GM19397 (cell line): ENCODE data around the gene WDR83.
"Not testable (repeated sequence)": the region's sequence is repeated elsewhere in the genome, so short reads cannot be mapped to it uniquely, and the experiment has no call there.

Experiments used
- ATAC-seq: cut with Tn5 transposase; IDR thresholded peaks from one replicate; pipeline ENCODE4 v1.9.1; 2021; ENCODE audit warnings: mild to moderate bottlenecking, moderate library complexity; ENCODE audit not compliant: unreplicated experiment

The WDR83 gene

DNA sequence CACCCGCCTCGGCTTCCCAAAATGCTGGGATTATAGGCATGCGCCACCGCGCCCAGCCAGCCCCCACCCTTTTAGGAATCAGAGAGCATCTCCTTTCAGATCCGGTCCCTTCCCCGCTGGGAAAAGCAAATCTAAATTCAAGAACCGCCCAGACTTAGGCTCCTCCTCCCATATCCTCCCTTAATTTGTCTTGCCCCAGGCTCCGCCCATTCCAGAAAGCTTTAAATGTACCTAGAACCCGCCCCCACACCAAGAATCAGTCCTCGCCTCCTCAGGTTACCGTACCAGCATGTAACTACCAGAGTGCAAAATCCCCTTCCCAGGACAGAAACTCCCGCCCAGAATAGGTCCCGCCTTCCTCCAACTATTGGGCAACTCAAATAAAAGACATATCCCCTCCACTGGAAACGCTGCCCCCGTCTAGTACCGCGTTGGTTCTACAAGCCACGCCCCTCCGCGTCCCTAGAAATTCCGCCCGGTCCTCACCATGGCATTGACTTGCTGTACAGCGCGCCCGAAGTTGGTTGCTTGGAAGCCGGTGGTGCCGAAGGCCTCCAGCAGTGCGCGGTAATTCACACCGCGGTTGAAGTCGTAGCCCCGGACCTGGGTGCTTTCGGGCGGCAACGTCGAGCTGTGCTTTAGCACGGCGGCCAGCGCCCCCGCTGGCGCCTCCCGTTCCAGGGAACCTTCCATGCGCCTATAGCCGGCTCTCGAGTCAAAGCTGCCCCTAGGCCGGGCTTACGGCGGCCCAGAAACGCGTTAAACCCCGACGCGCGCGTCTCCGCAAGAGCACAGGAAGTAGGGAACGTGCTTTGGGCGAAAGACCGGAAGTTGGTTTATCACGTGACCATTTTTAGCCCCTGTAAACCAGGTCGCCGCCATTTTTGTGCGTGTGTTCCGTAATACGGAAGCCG is 14.7 kb downstream of the WDR83 start, which contains the start of gene DHPS:
Gene DHPS, minus strand, starts transcription at position 807 of the 914 bp plus-strand sequence. Its CDS starts 114 bp downstream, at position 693.
- ATAC-seq, result peak; percentile 67

DNA sequence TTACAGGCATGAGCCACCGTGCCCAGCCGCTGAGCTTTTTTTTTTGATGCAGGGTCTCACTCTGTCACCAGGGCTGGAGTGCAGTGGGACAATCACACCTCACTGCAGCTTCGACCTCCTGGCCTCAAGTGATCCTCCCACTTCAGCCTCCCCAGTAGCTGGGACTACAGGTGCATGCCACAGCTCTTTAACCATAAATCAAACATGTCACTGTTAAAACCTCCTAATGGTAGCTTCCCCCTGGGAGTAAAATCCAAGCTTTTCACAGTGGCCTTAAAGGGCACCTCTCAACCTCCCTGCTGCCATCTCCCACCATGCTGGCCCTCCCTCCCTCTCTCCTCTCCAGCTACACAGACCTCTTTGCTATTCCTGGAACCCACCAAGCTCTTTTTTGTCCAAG is 19.2 kb downstream of the WDR83 start:
- no peak for ATAC-seq

DNA sequence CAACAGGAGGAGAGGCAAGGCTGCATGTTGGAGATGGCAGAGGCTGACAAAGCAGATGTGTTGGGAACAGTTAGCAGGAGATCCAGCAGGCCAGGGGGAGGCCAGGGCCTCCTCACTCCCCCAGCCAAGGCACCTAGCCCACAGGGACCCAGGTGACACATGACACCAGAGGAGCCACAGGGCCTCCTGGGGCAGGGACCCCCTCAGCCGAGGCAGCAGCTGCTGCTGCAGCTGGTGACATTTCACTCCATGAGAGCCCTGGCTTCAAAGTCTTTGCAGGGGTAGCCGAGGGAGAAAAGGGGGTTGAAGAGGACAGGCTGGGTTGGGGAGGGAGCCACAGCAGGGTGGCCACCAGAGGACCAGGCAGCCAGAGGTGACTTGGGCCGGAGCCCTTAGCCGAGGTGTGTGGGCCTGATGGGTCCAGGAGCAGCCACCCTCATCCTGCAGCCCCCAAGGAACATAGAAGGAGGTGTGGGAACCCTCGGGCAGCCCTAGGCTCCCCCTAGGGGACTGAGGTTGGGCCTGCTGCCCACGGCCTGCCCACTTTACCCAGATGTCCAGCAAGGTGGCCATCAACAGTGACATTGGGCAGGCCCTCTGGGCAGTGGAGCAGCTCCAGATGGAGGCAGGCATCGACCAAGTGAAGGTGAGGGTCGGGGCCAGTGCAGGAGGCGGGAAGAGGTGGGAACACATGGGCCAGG is 21.0 kb downstream of the WDR83 start, which contains the start of gene GNG14:
Gene GNG14, plus strand, starts transcription at position 503 of the 701 bp plus-strand sequence. Its CDS starts 51 bp downstream, at position 554.
- ATAC-seq, result no peak

DNA sequence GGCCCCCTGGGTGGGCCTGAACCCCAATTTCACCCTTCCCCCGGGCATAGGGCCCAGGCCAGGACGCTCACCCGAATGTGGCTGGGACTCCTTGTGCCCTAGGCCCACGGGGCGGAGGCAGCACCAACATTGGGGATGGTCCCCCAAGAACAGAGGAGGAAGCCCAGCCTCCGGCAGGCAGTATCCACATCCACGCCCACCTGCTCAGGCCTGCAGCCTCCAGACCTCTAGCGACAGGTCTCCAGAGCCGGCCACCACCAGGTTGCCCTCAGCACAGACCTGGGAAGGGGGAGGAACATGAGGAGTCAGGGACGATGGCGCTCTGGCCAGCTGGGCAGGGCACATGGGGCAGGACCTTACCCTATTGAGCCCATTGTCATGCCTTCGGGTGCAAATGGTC is 22.4 kb downstream of the WDR83 start:
- no peak for ATAC-seq

DNA sequence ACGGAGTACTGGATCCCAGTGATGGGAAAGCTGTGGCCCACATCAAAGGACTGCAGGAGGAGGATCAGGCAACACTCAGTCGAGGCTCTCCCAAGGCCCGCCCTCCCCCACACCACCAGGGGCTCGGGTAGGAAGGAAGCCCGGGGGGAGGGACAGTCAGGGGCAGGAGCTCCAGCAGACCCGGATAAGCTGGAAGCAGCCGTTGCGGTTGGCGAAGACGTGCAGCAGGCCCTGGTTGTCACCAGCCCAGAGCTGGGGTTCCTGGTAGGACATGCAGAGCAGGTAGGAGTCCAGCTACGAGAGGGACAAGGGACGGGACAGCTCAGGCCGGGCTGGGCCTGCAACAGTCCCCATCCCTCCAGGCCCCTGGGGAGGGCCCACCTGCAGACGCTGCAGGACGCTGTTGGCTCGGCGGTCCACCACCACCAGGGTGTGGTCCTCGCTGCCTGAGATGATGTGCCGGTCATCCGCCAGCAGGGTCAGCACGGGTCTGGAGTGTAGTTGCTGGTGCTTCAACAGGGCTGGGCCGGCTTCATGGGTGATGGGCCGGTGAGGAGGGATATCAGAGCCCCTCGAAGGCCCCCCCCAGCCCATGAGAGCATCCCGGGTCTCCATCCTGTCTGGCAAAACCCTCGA is 23.1 kb downstream of the WDR83 start:
- ATAC-seq, result no peak

DNA sequence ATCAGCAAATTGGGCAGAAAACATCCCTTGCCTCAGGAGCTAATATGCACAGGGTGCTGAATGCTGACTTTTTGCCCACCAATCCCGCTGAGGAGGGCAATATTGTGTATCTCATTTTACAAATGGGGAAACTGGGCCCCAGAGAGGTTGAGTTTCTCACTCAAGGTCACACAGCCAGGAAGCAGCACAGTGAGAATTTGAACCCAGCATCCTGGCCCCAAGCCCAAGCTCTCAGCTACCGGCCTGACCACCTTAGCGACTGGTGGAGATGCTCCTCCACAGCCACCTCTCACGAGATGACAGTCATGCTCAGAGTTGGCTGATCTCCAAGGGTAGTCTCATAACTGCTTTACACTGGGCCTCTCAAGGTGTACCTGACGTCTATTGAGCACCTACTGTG is 26.4 kb downstream of the WDR83 start:
- ATAC-seq, result no peak

DNA sequence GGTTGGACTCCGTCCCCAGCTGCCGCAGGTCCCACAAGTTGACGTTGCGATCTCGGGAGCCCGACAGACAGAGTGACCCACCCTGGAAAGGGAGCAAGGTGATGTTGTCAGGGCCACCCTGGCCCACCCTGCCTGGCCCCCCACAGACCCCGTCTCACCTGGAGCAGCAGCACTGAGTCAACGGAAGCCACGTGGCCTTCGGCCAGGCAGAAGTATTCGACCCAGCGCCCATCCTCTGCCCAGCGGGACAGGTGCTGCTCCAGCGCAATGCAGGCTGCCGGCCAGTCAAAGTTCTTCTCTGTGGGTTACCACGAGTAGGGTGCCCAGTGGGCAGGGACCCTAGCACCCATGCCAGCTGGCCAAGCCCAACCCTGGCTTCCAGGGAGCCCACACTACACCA is 28.0 kb downstream of the WDR83 start:
- ATAC-seq, result no peak

DNA sequence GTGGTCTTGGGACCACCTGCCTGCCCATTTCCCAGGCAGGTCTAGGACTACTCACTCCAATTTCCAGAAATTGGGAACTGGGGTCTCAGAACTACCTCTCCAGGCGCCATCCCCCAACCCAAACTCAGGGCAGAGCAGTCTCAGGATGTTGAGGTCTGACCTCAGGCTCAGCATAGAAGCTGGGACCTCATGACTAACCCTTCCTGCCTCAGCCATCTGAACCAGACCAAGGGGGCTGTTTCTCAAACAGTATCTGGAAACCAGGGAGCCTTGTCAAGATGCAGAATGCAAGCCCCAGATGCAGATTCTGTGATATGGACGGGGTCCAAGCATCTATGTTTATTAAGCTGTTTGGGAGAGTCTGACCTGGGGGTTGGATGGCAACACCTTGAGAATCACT is 28.5 kb downstream of the WDR83 start:
- ATAC-seq, result no peak

DNA sequence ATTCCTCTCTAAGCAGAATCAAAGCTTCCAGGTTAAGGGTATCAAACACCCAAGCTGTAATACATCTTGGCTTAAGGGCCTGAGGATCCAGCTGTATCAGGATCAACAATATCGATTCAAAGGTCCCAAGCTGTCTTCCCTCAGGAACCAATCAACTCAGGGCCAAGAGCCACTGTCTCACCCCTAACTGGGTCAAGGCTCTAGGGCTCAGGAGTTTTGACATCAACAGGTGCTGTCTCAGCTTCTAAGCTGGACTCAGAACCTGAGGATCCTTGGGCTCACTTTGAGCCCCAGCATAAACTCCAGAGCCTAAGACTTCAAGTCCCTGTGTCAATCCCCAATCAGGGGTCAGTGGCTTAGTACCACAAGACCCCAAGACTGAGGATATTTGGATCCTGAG is 28.9 kb downstream of the WDR83 start:
- no peak for ATAC-seq

DNA sequence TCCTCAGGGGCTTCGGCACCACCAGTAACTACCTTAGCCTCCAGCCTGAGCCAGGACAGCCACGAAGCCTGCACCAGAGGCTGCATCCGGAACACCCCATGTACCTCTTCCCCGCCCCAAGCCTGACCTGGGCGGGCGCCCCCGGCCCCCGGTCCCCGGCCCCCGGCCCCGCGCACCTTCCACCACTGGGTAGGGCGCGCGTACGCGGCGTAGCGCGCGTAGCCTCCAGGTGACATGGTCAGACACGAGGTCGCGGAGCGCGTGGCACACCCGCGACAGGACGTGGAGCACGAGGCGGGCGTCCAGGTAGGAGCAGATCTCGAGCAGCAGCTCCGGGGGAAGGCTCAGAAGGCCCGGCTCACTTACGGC is 29.4 kb downstream of the WDR83 start:
- peak; percentile 7 for ATAC-seq

DNA sequence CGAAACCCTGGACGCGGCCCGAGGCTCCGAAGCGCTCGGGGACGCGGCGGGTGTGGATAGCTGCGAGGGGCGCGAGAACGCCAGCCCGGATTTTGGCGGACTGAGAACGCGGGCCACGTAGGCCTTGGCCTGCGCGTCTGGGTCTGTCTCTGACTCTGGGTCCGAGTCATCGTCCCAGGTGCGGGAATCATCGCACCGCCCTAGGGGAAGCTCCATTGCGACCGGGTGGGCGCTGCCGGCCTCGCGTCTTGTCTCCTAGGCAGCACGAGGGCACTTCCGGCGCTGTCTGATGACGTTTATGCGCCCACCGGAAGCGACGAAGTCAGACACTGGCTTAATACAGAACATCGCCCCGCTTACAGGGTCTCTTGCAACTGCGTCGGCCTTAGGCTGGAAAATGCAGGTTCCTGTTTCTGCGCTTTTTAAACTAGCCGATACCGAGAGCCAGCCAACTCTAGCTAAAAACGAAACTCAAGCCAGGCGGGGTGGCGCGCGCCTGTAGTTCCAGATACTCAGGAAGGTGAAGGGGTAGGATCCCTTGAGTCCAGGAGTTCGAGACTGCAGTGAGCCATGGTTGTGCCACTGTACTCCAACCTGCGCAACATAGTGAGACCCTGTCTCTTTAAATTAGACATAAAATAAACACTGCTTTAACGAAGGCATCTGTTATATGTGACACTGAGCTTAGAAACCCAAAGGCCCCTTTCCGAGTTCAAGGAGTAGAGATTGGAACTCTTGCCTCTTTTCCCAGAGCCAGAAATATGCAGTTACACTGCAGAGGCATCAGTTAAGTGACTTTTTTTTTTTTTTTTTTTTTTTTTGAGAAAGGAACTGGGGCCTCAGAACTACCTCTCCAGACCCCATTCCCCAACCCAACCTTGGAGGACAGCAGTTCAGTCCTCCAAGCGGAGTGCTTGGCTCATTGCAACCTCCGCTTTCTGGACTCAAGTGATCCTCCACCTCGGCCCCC is 30.0 kb downstream of the WDR83 start, which contains the start of gene FBXW9:
Gene FBXW9, minus strand, starts transcription at position 266 of the 970 bp plus-strand sequence. Its CDS starts 50 bp downstream, at position 216.
- peak; percentile 74 for ATAC-seq

DNA sequence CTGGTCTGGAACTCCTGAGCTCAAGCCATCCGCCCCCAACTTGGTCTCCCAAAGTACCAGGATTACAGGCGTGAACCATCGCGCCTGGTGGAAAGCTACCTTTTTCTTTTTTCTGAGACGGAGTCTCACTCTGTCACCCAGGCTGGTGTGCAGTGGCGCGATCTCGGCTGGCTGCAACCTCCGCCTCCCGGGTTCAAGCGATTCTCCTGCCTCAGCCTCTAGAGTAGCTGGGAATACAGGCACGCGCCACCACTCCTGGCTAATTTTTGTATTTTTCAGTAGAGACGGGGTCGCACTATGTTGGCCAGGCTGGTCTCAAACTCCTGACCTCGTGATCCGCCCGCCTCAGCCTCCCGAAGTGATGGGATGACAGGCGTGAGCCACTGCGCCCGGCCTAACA is 30.8 kb downstream of the WDR83 start:
- not testable (repeated sequence) for ATAC-seq

DNA sequence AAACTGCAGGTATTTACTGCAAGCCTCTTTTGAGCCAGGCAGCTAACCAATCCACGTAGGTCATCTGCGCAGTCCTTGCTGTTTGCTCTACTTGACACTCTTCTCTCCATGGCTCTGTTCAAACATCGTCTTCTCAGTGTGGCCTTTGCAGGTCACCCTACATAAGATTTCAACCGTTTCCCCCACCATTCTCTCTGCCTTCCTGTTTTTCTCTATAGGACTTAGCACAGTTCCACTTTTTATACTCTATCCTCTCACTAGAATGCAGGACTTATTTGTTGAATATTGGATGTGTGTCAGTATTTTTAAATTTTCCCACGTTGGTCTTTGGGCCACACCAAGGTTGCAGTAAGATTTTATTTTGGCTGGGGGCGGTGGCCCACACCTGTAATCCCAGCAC is 31.5 kb downstream of the WDR83 start:
- ATAC-seq, result no peak

DNA sequence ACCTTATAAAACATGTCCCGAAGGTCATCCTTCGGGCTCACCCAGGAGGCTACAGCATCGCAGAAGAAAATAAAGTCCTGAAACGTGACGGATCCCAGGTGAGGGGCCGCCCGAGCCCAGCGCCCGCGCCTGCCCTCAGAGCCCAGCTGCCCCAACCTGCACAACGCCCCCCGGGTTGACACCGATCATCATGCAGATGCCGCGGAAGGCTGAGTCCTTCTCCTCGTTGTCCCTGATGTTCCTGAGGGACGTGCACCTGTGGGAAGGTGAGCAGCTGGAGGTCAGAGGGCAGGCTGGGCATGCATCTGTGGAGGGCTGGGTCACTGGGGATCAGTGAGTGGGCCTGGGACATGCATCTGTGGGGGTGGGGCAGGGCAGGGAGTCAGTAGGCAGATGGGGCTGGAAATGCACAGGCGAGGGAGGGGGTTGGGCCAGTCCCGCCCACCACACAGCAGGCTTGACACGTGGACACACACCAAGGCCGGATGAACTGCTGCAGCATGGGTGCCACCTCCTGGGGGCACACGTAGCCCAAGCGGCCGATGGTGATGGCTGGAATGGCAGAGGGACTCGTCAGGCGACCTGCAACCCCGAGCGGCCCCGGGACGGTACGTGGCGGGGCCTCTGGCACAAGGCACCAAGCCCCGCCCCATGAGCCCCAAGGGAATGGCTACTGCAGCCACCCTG is 35.1 kb downstream of the WDR83 start:
- no peak for ATAC-seq

DNA sequence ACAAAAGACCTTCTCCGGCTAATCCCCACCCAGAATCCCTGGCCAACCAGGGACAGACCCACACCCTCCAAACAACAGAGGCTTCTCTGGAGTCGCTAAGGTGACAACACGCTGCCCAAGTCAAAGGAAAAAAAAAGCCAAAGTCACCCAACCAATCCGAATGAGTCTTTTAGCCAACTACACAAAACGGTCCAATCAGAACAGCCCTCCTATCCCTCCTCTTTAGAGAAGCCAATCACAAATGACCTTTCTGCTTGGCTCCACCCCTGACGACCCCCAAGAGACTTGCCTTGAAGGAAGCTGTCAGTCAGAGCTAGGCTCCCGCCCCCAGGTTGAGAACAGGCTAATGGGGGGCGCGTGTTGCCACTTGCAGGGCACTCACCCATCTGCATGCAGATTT is 36.4 kb downstream of the WDR83 start:
- ATAC-seq, result no peak

DNA sequence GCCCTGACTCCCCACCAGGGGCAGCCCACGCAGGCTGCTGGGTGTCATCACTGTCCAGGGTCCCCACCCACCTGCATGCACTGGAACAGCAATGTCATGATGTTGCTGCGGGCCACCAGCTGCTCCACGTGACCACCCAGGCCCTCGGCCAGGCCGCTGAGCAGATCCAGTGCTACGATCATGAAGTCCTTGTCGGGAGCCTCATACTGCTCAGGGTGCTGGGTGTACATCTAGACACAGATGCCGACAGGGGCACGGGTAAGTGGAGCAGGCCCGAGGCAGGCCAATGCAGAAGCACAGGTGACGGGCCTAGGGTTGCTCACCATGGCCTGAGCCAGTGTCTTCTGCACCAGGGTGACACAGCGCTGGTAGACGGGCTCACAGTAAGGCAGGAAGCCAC is 38.6 kb downstream of the WDR83 start:
- ATAC-seq, result no peak

DNA sequence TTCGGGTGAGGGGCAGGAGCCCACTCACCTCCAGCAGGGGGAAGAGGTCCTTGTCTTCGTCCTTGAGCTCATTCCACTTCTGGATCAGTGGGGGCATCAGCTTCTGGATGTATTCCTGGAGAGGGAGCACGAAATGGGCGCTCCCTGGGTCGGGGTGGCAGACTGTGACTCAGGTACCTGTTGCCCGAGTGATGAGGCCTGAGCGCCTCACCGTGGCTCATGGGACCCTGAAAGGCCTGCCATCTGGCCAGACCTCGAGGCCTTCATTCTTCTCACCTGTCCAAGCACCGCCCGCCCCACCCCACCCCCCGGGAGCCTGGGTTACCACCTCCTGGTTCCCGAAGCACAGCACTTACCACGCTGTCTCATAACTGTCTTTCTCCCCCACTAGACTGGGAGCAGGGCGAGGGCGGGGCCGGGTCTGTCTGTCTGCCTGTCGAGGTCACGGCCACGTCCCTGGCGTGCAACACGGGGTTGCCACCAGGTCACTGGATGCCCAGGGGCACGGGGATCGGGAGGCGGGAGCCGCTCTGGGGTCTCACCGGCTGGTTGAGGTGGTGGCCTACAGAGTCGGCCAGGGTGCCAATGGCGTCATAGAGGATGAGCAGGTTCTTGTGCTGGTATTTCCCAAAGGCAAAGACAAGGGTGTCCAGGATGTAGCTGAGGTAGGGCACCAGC is 39.2 kb downstream of the WDR83 start:
- no peak for ATAC-seq

DNA sequence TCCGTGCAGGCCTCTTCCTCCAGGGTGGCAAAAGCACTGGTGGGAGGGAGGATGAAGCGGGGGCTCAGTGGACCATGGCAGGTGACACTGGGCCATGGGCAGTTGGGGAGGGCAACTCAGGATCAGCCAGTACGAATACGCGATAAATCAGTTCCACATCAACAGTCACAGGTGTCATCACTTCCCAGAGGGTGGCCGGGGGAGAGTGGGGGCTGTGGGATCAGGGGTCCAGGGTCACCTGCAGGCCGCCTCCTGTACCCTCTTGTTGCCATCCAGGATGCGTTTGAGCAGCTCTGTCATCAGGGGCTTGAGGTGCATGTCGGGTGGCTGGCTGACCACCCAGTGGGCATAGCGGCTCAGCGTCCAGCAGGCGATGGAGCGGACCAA is 39.7 kb downstream of the WDR83 start:
- no peak for ATAC-seq

DNA sequence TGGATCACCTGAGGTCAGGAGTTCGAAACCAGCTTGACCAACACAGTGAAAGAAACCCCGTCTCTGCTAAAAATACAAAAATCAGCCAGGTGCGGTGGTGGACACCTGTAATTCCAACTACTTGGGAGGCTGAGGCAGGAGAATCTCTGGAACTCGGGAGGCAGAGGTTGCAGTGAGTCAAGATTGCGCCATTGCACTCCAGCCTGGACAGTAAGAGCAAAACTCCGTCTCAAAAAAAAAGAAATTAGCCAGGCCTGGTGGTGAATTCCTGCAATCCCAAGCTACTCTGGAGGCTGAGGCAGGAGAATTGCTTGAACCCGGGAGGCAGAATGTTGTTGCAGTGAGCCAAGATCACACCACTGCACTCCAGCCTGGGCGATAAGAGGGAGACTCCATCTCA is 42.0 kb downstream of the WDR83 start:
- ATAC-seq, result no peak
